Lung (tissue), 12 donors: ENCODE data around the gene RCN2. TPM values are rescaled to one million over a fixed set of nuclear protein-coding genes. Genes with fewer than 3 reads are reported as not detected.
A peak's percentile ranks its signal among the peaks of the same experiment; 100 is the strongest.

Experiments
- ATAC-seq: fragments of 200-7000 bp; cut with Tn5 transposase; one replicate; pipeline ENCODE4 v1.9.1; 2020; ENCODE audit warnings: moderate number of reproducible peaks; ENCODE audit not compliant: insufficient read depth, low FRiP score
- DNase-seq, 3 donors: peaks; one replicate each; pipeline ENCODE4 v3.0.0-alpha.2; 2013 to 2017
- H3K27ac ChIP-seq, 2 donors: one replicate each; pipeline ENCODE4 v1.5.1; 2013; ENCODE audit warnings: mild to moderate bottlenecking in 2 of 2, moderate library complexity in 2 of 2, control low read depth in 1 of 2, inconsistent platforms in 1 of 2, low read depth in 1 of 2, low read length in 1 of 2
- H3K27me3 ChIP-seq, 3 donors: one replicate each; pipeline ENCODE4 v1.5.1; 2013; ENCODE audit warnings: low read length in 2 of 3; ENCODE audit not compliant: control insufficient read depth in 3 of 3, insufficient read depth in 3 of 3
- H3K36me3 ChIP-seq, 4 donors: one replicate each; pipeline ENCODE4 v1.5.1; 2013; ENCODE audit warnings: low read length in 4 of 4, mild to moderate bottlenecking in 1 of 4, moderate library complexity in 1 of 4; ENCODE audit not compliant: control insufficient read depth in 4 of 4, insufficient read depth in 4 of 4
- H3K4me1 ChIP-seq, 5 donors: one replicate each; pipeline ENCODE4 v1.5.1; 2013; ENCODE audit warnings: low read length in 5 of 5, mild to moderate bottlenecking in 2 of 5, moderate library complexity in 1 of 5; ENCODE audit not compliant: control insufficient read depth in 5 of 5, insufficient read depth in 5 of 5
- H3K4me3 ChIP-seq: one replicate; pipeline ENCODE4 v1.5.1; 2013; ENCODE audit warnings: mild to moderate bottlenecking, control low read depth, moderate library complexity
- H3K9ac ChIP-seq, 2 donors: one replicate each; pipeline ENCODE4 v1.5.1; 2013; ENCODE audit warnings: low read length in 2 of 2, control low read depth in 1 of 2; ENCODE audit not compliant: insufficient read depth in 1 of 2
- H3K9me3 ChIP-seq, 4 donors: one replicate each; pipeline ENCODE4 v1.5.1; 2013; ENCODE audit warnings: low read length in 3 of 4, mild to moderate bottlenecking in 1 of 4, moderate library complexity in 1 of 4; ENCODE audit not compliant: control insufficient read depth in 4 of 4, insufficient read depth in 3 of 4
- CTCF ChIP-seq: IDR thresholded peaks from 2 replicates; pipeline ENCODE4 v1.5.1; 2012; ENCODE audit warnings: mild to moderate bottlenecking; ENCODE audit errors: control extremely low read depth, extremely low read depth
- WGBS, 2 donors: extraction: QIAGEN DNeasy Blood & Tissue Kit; methylation state at CpG; one replicate each; pipeline ENCODE4 v1.1.7; 2013; 5-methylcytosine and 5-hydroxymethylcytosine counted together
- polyA plus RNA-seq, 2 donors: library from polyadenylated mRNA; stranded (reverse); fragments of 200-250 nt; gene quantifications; one replicate each; pipeline ENCODE4 v1.2.1, GENCODE V29; 2013
- total RNA-seq, 2 donors: library from RNA; depleted of rRNA in 1 of 2; stranded (reverse); fragments of >200 nt in 1 of 2; gene quantifications; one replicate each; pipeline ENCODE4 v1.2.1, GENCODE V29; 2014 to 2021
- donor health status: control.
- donor health status: control.
- donor health status: Bipolar disorder and iron deficiency.
- donor health status: healthy.
- donor health status: DM: yes; HTN: yes; CAD: no.

RCN2 gene
- total and polyA plus RNA-seq, 4 donors: 28.7 to 66.1 (median 34.2) TPM

GRCh38 chr15:76905013-76905839, 26.3 kb upstream of the RCN2 start, which contains the start of gene SCAPER:
TSS of gene SCAPER (minus strand) at chr15:76905340. CDS start at chr15:76883817, 21,523 bp downstream.
- WGBS, 2 donors: 1% methylated on average over 61 to 78 of the region's 78 CpGs
- H3K27ac ChIP-seq: peak within 1 kb of the TSS; percentile 86 to 93

GRCh38 chr15:76905855-76906254, 25.7 kb upstream of the RCN2 start:
- DNase-seq: peak; percentile 19 to 61 (median 58)
- peak overlapping the region in 1 of 2 donors; percentile 84 for H3K9ac ChIP-seq
- H3K4me1 ChIP-seq: peaks cover 2 to 22% (median 5%) of the 10 kb centered on the region in 5 donors
- H3K27me3 ChIP-seq: no peaks in the 10 kb centered on the region
- ATAC-seq: no peak
- no peak for TF ChIP-seq CTCF
- H3K9me3 ChIP-seq: no peaks in the 10 kb centered on the region
- no peak overlapping the region for H3K4me3 ChIP-seq
- H3K36me3 ChIP-seq: no peaks in the 10 kb centered on the region
- peak overlapping the region; percentile 71 to 86 for H3K27ac ChIP-seq
- 29 to 32% methylated on average over 9 of the region's 9 CpGs for WGBS, 2 donors

More at GRCh38 chr15:76905013-76905839, 26.3 kb upstream of the RCN2 start, which contains the start of gene SCAPER:
- H3K9ac ChIP-seq: peak within 1 kb of the TSS; percentile 82 to 90
- H3K4me3 ChIP-seq: peak within 1 kb of the TSS; percentile 95
- DNase-seq: peak; percentile 93 to 97 (median 94)
- H3K36me3 ChIP-seq: no peaks in the 10 kb centered on the region
- H3K9me3 ChIP-seq: no peaks in the 10 kb centered on the region
- TF ChIP-seq CTCF: no peak
- peak; percentile 93 for ATAC-seq
- H3K27me3 ChIP-seq: no peaks in the 10 kb centered on the region
- peaks cover 2 to 22% (median 5%) of the 10 kb centered on the region in 5 donors for H3K4me1 ChIP-seq

- H3K9me3 ChIP-seq: no peaks in the 10 kb centered on the region
- ATAC-seq (no peak), DNase-seq (peak in 2 of 3 donors; percentile 8 to 30)
- no peak overlapping the region for H3K9ac ChIP-seq
- TF ChIP-seq CTCF: no peak
- no peak overlapping the region for H3K4me3 ChIP-seq
- no peaks in the 10 kb centered on the region for H3K27me3 ChIP-seq
- H3K4me1 ChIP-seq: no peaks in the 10 kb centered on the region
- no peak overlapping the region for H3K27ac ChIP-seq
- 73 to 91% methylated on average over 4 of the region's 4 CpGs for WGBS, 2 donors
- no peaks in the 10 kb centered on the region for H3K36me3 ChIP-seq
These were observed 19.1 kb upstream of the RCN2 start for GRCh38 chr15:76912430-76912829.
